Measurements from ENCODE around the gene PIP5K1B.

DNA sequence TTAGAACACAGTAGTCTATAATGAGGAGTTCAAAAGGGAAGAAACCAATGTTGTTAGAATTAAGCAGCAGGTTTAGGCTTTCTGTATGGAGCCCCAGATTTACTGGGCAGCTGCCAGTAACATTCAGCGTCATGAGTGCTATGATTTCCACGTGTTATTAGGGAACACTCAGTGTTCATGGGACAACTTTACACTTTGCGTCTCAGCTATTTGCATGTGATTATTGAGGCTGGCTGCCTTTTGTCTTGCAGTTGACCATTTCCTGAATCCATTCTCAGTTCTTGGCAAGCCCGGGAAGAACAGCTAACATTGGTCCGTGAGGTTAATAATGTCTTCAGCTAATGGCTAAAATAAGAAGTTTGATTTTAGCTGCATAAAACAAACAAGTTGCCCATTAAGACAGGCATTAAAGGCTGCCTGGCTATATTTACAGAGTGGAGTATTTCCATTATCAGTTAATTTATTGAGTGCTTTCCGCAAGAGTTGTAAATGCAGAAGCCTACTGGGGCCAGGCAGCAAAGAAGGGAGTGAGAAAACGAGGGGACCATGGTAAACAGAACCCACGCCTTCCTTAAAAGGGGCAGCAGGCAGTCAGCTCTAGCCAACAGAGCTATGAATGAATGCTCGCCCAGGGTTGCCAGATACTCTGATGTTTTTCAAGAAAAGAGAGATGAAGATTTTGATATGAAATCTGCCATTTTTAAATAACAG lies 120.9 kb downstream of the PIP5K1B start:
- TF ChIP-seq, protein P1, sequence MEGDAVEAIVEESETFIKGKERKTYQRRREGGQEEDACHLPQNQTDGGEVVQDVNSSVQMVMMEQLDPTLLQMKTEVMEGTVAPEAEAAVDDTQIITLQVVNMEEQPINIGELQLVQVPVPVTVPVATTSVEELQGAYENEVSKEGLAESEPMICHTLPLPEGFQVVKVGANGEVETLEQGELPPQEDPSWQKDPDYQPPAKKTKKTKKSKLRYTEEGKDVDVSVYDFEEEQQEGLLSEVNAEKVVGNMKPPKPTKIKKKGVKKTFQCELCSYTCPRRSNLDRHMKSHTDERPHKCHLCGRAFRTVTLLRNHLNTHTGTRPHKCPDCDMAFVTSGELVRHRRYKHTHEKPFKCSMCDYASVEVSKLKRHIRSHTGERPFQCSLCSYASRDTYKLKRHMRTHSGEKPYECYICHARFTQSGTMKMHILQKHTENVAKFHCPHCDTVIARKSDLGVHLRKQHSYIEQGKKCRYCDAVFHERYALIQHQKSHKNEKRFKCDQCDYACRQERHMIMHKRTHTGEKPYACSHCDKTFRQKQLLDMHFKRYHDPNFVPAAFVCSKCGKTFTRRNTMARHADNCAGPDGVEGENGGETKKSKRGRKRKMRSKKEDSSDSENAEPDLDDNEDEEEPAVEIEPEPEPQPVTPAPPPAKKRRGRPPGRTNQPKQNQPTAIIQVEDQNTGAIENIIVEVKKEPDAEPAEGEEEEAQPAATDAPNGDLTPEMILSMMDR (IDR thresholded peaks at IDR 0.05; ENCODE audit: low read length): no peak
- no peak for TF ChIP-seq EZH2 (IDR thresholded peaks at IDR 0.05; ENCODE audit: borderline replicate concordance, low read length)
